ENCODE measurements around the gene CKS1B.

- TF ChIP-seq CTCF (IDR thresholded peaks at IDR 0.05; ENCODE audit: low read length) (no peak), EZH2 (optimal IDR thresholded peaks at IDR 0.05; ENCODE audit: low read depth, low read length) (no peak), EZH2phosphoT487 (IDR thresholded peaks at IDR 0.05; ENCODE audit: low read length) (no peak)
Observed at GRCh38 chr1:154970631-154971340, 3.7 kb upstream of the CKS1B start, which contains the start of gene SHC1.
